ENCODE results near the gene DHRS1. TPM values are rescaled to one million over a fixed set of nuclear protein-coding genes. Genes with fewer than 3 reads are reported as not detected.

DHRS1 gene
- total RNA-seq, 4 donors from 2014 or later: 13.9 to 22.4 (median 19.2) TPM

DNA sequence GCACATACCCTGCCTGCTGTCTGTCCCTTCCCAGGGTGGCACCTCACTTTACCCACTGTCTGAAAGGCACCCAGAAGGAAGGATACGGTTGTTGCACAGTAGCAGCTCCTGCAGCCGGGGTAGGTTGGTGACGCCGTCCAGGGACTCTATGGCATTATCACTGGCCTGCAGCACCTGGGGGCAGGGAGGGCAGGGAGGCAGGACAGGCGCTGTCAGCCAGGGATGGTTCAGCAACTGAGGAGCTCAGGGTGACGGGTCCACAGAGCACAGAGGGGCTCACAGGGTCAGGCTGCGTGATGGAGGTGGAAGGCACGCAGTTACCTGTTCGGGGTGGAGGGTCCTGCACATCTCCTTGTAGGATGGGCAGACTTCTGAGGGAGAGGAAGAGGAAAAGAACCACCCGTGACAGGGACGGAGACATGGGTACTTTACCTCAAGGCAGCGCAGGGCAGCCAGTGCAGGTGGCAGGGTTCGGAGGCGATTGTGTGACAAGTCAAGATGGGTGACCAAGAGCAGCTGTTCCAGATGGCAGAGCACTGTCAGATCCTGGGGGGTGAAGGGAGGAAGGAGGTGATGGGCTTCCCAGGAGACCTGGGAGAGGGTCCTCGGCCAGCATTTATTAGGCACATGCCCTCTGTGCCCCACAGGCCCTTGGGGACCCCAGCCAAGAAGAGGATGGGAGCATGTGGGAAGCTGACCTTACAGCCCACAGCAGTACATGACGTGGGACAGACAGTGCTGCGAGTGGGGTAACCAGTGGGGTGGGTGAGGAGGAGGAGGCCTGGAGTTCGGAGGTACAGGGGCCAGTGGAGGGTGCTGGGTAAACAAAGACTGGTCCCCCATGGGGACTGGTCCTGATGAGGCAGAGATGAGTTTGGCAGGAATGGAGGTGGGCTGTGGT is 33.0 kb downstream of the DHRS1 start:
- no peak for DNase-seq (ENCODE audit: extremely low spot score)

DNA sequence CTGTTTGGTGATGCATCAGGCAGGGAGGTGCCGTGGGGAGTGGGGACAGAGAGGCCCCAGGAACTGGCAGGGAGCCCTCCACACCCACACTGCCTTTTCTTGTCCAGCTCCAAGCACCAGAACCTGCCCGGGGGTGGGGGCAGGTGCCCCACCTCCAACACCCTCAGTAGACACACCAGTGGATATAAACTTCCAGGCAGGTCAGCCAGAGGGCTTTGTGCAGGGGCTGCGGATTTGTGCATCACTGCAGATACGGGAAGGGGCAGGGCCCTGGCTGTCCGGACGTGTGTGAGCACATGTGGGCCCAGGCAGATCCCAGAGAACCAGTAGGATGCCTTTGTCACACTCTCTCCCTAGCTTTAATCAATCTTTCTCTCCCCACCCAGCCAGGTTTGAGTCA is 35.3 kb downstream of the DHRS1 start:
- Histone ChIP-seq H3K27ac (replicated peaks in 1 of 4) (no peak overlapping the region), H3K4me1 (peaks cover 0 to 2% (median under 1%) of the 10 kb centered on the region in 4 donors), H3K4me3 (no peak overlapping the region), H3K36me3 (peaks cover 20 to 55% (median 41%) of the 10 kb centered on the region in 4 donors), H3K9me3 (no peaks in the 10 kb centered on the region), H3K27me3 (no peaks in the 10 kb centered on the region)
- 79% methylated on average over 5 of the region's 6 CpGs for WGBS
- DNase-seq (ENCODE audit: extremely low spot score): no peak
- TF ChIP-seq, protein P1, sequence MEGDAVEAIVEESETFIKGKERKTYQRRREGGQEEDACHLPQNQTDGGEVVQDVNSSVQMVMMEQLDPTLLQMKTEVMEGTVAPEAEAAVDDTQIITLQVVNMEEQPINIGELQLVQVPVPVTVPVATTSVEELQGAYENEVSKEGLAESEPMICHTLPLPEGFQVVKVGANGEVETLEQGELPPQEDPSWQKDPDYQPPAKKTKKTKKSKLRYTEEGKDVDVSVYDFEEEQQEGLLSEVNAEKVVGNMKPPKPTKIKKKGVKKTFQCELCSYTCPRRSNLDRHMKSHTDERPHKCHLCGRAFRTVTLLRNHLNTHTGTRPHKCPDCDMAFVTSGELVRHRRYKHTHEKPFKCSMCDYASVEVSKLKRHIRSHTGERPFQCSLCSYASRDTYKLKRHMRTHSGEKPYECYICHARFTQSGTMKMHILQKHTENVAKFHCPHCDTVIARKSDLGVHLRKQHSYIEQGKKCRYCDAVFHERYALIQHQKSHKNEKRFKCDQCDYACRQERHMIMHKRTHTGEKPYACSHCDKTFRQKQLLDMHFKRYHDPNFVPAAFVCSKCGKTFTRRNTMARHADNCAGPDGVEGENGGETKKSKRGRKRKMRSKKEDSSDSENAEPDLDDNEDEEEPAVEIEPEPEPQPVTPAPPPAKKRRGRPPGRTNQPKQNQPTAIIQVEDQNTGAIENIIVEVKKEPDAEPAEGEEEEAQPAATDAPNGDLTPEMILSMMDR (IDR thresholded peaks at IDR 0.05): no peak
- TF ChIP-seq POLR2A (IDR thresholded peaks at IDR 0.05; ENCODE audit: low read depth): no peak
- no peak for TF ChIP-seq EP300 (IDR thresholded peaks at IDR 0.05)
- TF ChIP-seq POLR2AphosphoS5 (IDR thresholded peaks at IDR 0.05): no peak
- intact Hi-C loops (cut with DNase I): no loop called here

More for the DNA sequence above, 33.0 kb downstream of the DHRS1 start:
- TF ChIP-seq EP300 (IDR thresholded peaks at IDR 0.05): no peak
- no peak for TF ChIP-seq POLR2AphosphoS5 (IDR thresholded peaks at IDR 0.05)
- TF ChIP-seq, protein P1 (IDR thresholded peaks at IDR 0.05): no peak
- TF ChIP-seq POLR2A (IDR thresholded peaks at IDR 0.05; ENCODE audit: low read depth): no peak
- intact Hi-C loops (cut with DNase I): no loop called here
- WGBS: 81% methylated on average over 18 of the region's 18 CpGs
- Histone ChIP-seq H3K27me3 (no peaks in the 10 kb centered on the region), H3K4me1 (peaks cover 0 to 7% (median 7%) of the 10 kb centered on the region in 4 donors), H3K9me3 (no peaks in the 10 kb centered on the region), H3K27ac (replicated peaks in 1 of 4) (no peak overlapping the region), H3K36me3 (peaks cover 20 to 61% (median 47%) of the 10 kb centered on the region in 4 donors), H3K4me3 (no peak overlapping the region)

DNA sequence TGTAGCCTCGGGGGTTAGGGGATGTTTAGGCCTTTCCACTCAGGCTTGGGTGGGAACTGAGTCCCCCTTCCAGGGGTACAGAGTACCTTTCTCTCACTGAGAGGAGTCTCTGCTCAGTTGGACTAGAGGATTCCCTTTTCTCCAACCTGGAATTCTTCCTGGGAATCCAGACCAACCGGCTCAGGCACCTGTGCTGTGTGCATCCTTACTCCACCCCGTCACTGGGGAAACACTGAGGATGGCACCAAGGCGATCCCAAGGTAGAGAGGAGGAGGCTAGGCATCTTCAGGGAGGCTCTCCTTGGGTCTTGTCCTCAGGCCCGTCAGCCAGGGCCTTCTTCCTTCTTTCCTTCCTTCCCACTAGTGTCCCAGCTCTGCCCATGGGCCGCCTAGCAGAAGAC is 35.7 kb downstream of the DHRS1 start:
- peaks cover 0 to 7% (median 2%) of the 10 kb centered on the region in 4 donors for H3K4me1 ChIP-seq
- intact Hi-C loops (cut with DNase I): no loop called here
- 77% methylated on average over 6 of the region's 6 CpGs for WGBS

DNA sequence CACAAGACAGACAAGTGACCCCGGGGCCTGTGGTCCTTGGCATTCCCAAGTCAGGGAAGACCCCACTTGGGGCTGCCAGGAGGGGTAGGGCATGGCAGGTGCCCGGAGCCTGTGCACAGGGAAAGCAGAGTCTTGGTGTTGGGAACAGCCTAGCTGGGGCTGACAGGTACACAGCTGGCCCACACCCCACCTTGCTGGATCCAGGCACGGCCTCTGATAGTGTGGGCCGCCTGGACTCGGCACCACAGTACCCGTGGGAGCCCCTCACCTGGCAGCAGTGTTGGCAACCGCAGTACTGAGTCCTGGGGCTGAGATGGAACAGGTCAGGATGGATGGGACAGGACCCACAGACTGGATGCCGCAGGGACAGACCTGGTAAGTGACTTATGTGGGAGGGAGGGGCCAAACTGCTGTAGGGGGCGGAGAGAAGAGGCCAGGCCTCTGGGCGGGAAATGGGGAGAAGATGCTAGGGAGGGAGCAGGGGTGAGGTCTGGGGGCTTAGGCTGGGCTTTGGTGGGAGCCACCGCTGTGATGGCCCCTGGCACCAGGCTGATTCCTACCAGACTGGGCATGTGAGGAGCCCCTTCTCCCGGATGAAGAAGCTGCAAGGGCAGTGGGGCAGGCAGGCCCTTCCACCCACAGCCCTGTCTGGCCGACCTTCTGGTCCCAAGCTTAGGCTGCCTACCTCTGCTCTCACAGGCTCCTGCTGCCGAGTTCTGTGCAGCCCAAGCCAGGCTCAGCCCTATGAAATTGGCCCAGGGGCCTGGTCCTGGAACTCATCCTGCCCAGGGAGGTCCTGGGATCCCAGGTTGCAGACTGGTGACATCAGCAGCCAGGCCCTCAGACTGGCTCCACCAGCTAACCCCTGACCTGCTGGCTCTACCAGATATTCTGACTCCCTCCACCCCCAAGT is 36.5 kb downstream of the DHRS1 start, which contains the start of gene TGM1:
TSS of gene TGM1 (minus strand) at position 357 of the 913 bp plus-strand sequence. CDS start 825 bp downstream, outside the sequence.
- TF ChIP-seq EP300 (IDR thresholded peaks at IDR 0.05) (no peak), POLR2A (IDR thresholded peaks at IDR 0.05; ENCODE audit: low read depth) (no peak), POLR2AphosphoS5 (IDR thresholded peaks at IDR 0.05) (no peak)
- TF ChIP-seq, protein P1 (IDR thresholded peaks at IDR 0.05): no peak
- intact Hi-C loops (cut with DNase I): no loop called here
- Histone ChIP-seq H3K27ac (replicated peaks in 1 of 4) (no peak within 1 kb of the TSS), H3K4me3 (no peak within 1 kb of the TSS), H3K27me3 (no peaks in the 10 kb centered on the region), H3K9me3 (no peaks in the 10 kb centered on the region), H3K4me1 (peaks cover 0 to 9% (median 2%) of the 10 kb centered on the region in 4 donors), H3K36me3 (peaks cover 19 to 43% (median 29%) of the 10 kb centered on the region in 4 donors)
- DNase-seq (ENCODE audit: extremely low spot score): no peak
- 82% methylated on average over 10 of the region's 14 CpGs for WGBS

More for the DNA sequence above, 35.7 kb downstream of the DHRS1 start:
- DNase-seq (ENCODE audit: extremely low spot score): no peak
- Histone ChIP-seq H3K27ac (replicated peaks in 1 of 4) (no peak overlapping the region), H3K27me3 (no peaks in the 10 kb centered on the region), H3K9me3 (no peaks in the 10 kb centered on the region), H3K36me3 (peaks cover 20 to 51% (median 37%) of the 10 kb centered on the region in 4 donors), H3K4me3 (no peak overlapping the region)
- TF ChIP-seq EP300 (IDR thresholded peaks at IDR 0.05) (no peak), POLR2A (IDR thresholded peaks at IDR 0.05; ENCODE audit: low read depth) (no peak), POLR2AphosphoS5 (IDR thresholded peaks at IDR 0.05) (no peak)
